IMR-90 (cell line): ENCODE data around the gene OR5B21. TPM values are rescaled to one million over a fixed set of nuclear protein-coding genes. Genes with fewer than 3 reads are reported as not detected.

Experiments
- ATAC-seq: fragments of 200-7000 bp; cut with Tn5 transposase; 2 replicates; pipeline ENCODE4 v1.9.1; 2020; ENCODE audit warnings: low read depth, mild to moderate bottlenecking, moderate library complexity
- BruUV-seq: library from RNA; stranded (reverse); fragments of 400-500 nt; replicated peaks from 2 replicates; lab custom pipeline; 2021; lab: Mats Ljungman, UMichigan
- CTCF ChIA-PET: fragments of 300-600 bp; formaldehyde crosslinking; extraction: SDS; loops from one replicate; lab custom pipeline; 2021; ENCODE audit warnings: antibody characterized with exemption; lab: Yijun Ruan, JAX
- POLR2A ChIA-PET: fragments of 300-600 bp; sonication (Branson Sonifier 250); formaldehyde crosslinking; loops from one replicate; lab custom pipeline; 2022; ENCODE audit warnings: antibody characterized with exemption; ENCODE audit not compliant: unreplicated experiment; lab: Charles Lee
- DNase-seq: peaks from one replicate; pipeline ENCODE4 v3.0.0; 2013
- H2AFZ ChIP-seq: replicated peaks from 2 replicates; pipeline ENCODE3; 2013; ENCODE audit warnings: low read length, mild to moderate bottlenecking; ENCODE audit not compliant: poor library complexity
- H2AK5ac ChIP-seq: 2 replicates; pipeline ENCODE4 v1.6.1; 2013; ENCODE audit warnings: low read depth, low read length, inconsistent platforms
- H2AK9ac ChIP-seq: replicated peaks from 2 replicates; pipeline ENCODE3; 2013; ENCODE audit warnings: mild to moderate bottlenecking, low read depth, low read length, moderate library complexity; ENCODE audit not compliant: poor library complexity
- H2BK120ac ChIP-seq: 2 replicates; pipeline ENCODE4 v1.6.1; 2013; ENCODE audit warnings: low read depth, low read length, inconsistent platforms
- H2BK15ac ChIP-seq: 3 replicates; pipeline ENCODE4 v1.6.1; 2013; ENCODE audit warnings: low read depth, low read length, inconsistent platforms
- H2BK20ac ChIP-seq: 2 replicates; pipeline ENCODE4 v1.6.1; 2013; ENCODE audit warnings: low read depth, mild to moderate bottlenecking, inconsistent platforms, low read length, moderate library complexity
- H2BK5ac ChIP-seq: 2 replicates; pipeline ENCODE4 v1.6.1; 2013; ENCODE audit warnings: mild to moderate bottlenecking, low read depth, low read length, inconsistent platforms; ENCODE audit not compliant: poor library complexity, severe bottlenecking
- H3K14ac ChIP-seq: replicated peaks from 2 replicates; pipeline ENCODE4 v1.6.1; 2013; ENCODE audit warnings: low read depth, low read length, inconsistent platforms
- H3K18ac ChIP-seq: 2 replicates; pipeline ENCODE4 v1.6.1; 2013; ENCODE audit warnings: low read depth, low read length, control low read depth
- H3K23ac ChIP-seq: 2 replicates; pipeline ENCODE4 v1.6.1; 2013; ENCODE audit warnings: low read depth, low read length, inconsistent platforms
- H3K27ac ChIP-seq: 2 replicates; pipeline ENCODE4 v1.5.1; 2013; ENCODE audit warnings: mild to moderate bottlenecking, control low read depth, low read length; ENCODE audit not compliant: insufficient read depth
- H3K27me3 ChIP-seq: 2 replicates; pipeline ENCODE4 v1.6.1; 2013; ENCODE audit warnings: low read length; ENCODE audit not compliant: control insufficient read depth, insufficient read depth
- H3K36me3 ChIP-seq: 2 replicates; pipeline ENCODE4 v1.6.1; 2013; ENCODE audit warnings: low read length, mixed read lengths; ENCODE audit not compliant: control insufficient read depth, insufficient read depth
- H3K4ac ChIP-seq: 2 replicates; pipeline ENCODE4 v1.6.1; 2013; ENCODE audit warnings: low read depth, low read length, inconsistent platforms
- H3K4me1 ChIP-seq: 2 replicates; pipeline ENCODE4 v1.6.1; 2013; ENCODE audit warnings: low read length, mixed read lengths; ENCODE audit not compliant: control insufficient read depth, insufficient read depth
- H3K4me2 ChIP-seq: 2 replicates; pipeline ENCODE4 v1.6.1; 2013; ENCODE audit warnings: low read depth, mild to moderate bottlenecking, control low read depth, low read length, moderate library complexity
- H3K4me3 ChIP-seq: 2 replicates; pipeline ENCODE4 v1.5.1; 2013; ENCODE audit warnings: low read depth, mild to moderate bottlenecking, control low read depth, low read length, moderate library complexity; ENCODE audit not compliant: insufficient read depth
- H3K56ac ChIP-seq: 2 replicates; pipeline ENCODE4 v1.6.1; 2013; ENCODE audit warnings: low read length, inconsistent platforms; ENCODE audit not compliant: insufficient read depth; ENCODE audit errors: extremely low read depth
- H3K79me1 ChIP-seq, 2 experiments: 2 replicates each; pipeline ENCODE4 v1.6.1; 2013; ENCODE audit warnings: low read length in 2 of 2, inconsistent platforms in 1 of 2, low read depth in 1 of 2
- H3K9ac ChIP-seq: 2 replicates; pipeline ENCODE4 v1.6.1; 2013; ENCODE audit warnings: low read depth, low read length, control low read depth
- H3K9me1 ChIP-seq: 2 replicates; pipeline ENCODE4 v1.6.1; 2013; ENCODE audit warnings: low read length, inconsistent platforms; ENCODE audit not compliant: insufficient read depth
- H3K9me3 ChIP-seq: 2 replicates; pipeline ENCODE4 v1.6.1; 2013; ENCODE audit warnings: low read length; ENCODE audit not compliant: control insufficient read depth, insufficient read depth
- H4K20me1 ChIP-seq: 2 replicates; pipeline ENCODE4 v1.6.1; 2013; ENCODE audit warnings: low read length, inconsistent platforms; ENCODE audit not compliant: insufficient read depth
- H4K5ac ChIP-seq: 2 replicates; pipeline ENCODE4 v1.6.1; 2013; ENCODE audit warnings: mild to moderate bottlenecking, low read depth, low read length, control low read depth
- H4K8ac ChIP-seq, 2 experiments: 2 replicates each; pipeline ENCODE4 v1.6.1; 2013; ENCODE audit warnings: low read depth in 2 of 2, low read length in 2 of 2, control low read depth in 1 of 2, inconsistent platforms in 1 of 2
- H4K91ac ChIP-seq: 2 replicates; pipeline ENCODE4 v1.6.1; 2013; ENCODE audit warnings: low read depth, low read length, inconsistent platforms; ENCODE audit not compliant: insufficient read depth
- BHLHE40 ChIP-seq: fragments of 150-350 bp; IDR thresholded peaks from 2 replicates; pipeline ENCODE4 v1.6.1; 2016; ENCODE audit warnings: mild to moderate bottlenecking, low read depth, low read length
- CEBPB ChIP-seq: IDR thresholded peaks from 2 replicates; pipeline ENCODE4 v1.6.1; 2012; ENCODE audit warnings: low read depth, low read length, improper control_type of control experiment
- CHD1 ChIP-seq: IDR thresholded peaks from 2 replicates; pipeline ENCODE4 v1.6.1; 2012; ENCODE audit warnings: low read depth, low read length, improper control_type of control experiment
- CTCF ChIP-seq: conservative IDR thresholded peaks from 2 replicates; pipeline ENCODE4 v1.5.1; 2012; ENCODE audit warnings: mild to moderate bottlenecking, low read depth, low read length, improper control_type of control experiment
- ELK1 ChIP-seq: fragments of 150-350 bp; IDR thresholded peaks from 2 replicates; pipeline ENCODE4 v1.6.1; 2016; ENCODE audit warnings: low read depth, mild to moderate bottlenecking, low read length, moderate library complexity, borderline replicate concordance
- FOS ChIP-seq: fragments of 150-350 bp; IDR thresholded peaks from 2 replicates; pipeline ENCODE4 v1.6.1; 2016; ENCODE audit warnings: low read depth, low read length
- MAFK ChIP-seq: IDR thresholded peaks from 2 replicates; pipeline ENCODE4 v1.6.1; 2012; ENCODE audit warnings: low read depth, low read length, improper control_type of control experiment
- MAZ ChIP-seq: IDR thresholded peaks from 2 replicates; pipeline ENCODE4 v1.6.1; 2012; ENCODE audit warnings: low read depth, mild to moderate bottlenecking, low read length, improper control_type of control experiment, moderate library complexity, borderline replicate concordance
- MXI1 ChIP-seq: IDR thresholded peaks from 2 replicates; pipeline ENCODE4 v1.6.1; 2012; ENCODE audit warnings: low read depth, mild to moderate bottlenecking, low read length, moderate library complexity, borderline replicate concordance
- NFE2L2 ChIP-seq: fragments of 150-350 bp; IDR thresholded peaks from 2 replicates; pipeline ENCODE4 v1.6.1; 2016; ENCODE audit warnings: low read depth, mild to moderate bottlenecking, low read length
- POLR2A ChIP-seq: IDR thresholded peaks from 2 replicates; pipeline ENCODE4 v1.6.1; 2012; ENCODE audit warnings: mild to moderate bottlenecking, low read depth, low read length
- RAD21 ChIP-seq: IDR thresholded peaks from 2 replicates; pipeline ENCODE4 v1.6.1; 2012; ENCODE audit warnings: low read length, improper control_type of control experiment
- RCOR1 ChIP-seq: IDR thresholded peaks from 2 replicates; pipeline ENCODE4 v1.6.1; 2012; ENCODE audit warnings: mild to moderate bottlenecking, low read length, improper control_type of control experiment; ENCODE audit not compliant: insufficient replicate concordance
- RFX5 ChIP-seq: IDR thresholded peaks from 2 replicates; pipeline ENCODE4 v1.8.0; 2012; ENCODE audit warnings: low read depth, mild to moderate bottlenecking, low read length, moderate library complexity
- SMC3 ChIP-seq: fragments of 150-350 bp; IDR thresholded peaks from 2 replicates; pipeline ENCODE4 v1.6.1; 2016; ENCODE audit warnings: low read depth, mild to moderate bottlenecking, antibody characterized with exemption, low read length, moderate library complexity
- WGBS, 2 experiments: methylation state at CpG; one replicate each; pipeline versions ENCODE4 v1.1.5 to v1.1.7; 2013; ENCODE audit warnings: missing lambda C conversion rate in 2 of 2; ENCODE audit not compliant: insufficient read length in 1 of 2; ENCODE audit errors: extremely low coverage in 2 of 2; 5-methylcytosine and 5-hydroxymethylcytosine counted together
- dilution Hi-C: fragments of 300-500 bp; cut with HindIII; formaldehyde crosslinking; loops from one replicate; pipeline ENCODE4 v1.14.3; 2018; ENCODE audit warnings: low sequenced_read_pairs; ENCODE audit not compliant: unreplicated experiment
- in situ Hi-C: fragments of 300-500 bp; cut with MboI; formaldehyde crosslinking; loops from 3 replicates; pipeline ENCODE4 v1.14.3; 2019; ENCODE audit warnings: low sequenced_read_pairs, inconsistent platforms, mixed read lengths
- intact Hi-C: fragments of 100-400 bp; cut with micrococcal nuclease; formaldehyde crosslinking; loops from 2 replicates; pipeline ENCODE4 v1.10.0; 2022
- polyA plus RNA-seq, 3 experiments: library from polyadenylated mRNA; depleted of rRNA; stranded (reverse); fragments of >200 nt; gene quantifications; 2 replicates each; pipeline ENCODE4 v1.2.3, GENCODE V29; 2012; ENCODE audit warnings: low replicate concordance in 1 of 3
- total RNA-seq: library from RNA; depleted of rRNA; stranded (reverse); fragments of >200 nt; gene quantifications from 2 replicates; pipeline ENCODE4 v1.2.3, GENCODE V29; 2012
- TF ChIP-seq, protein P1 (sequence below): fragments of 150-350 bp; IDR thresholded peaks from 2 replicates; pipeline ENCODE4 v1.6.1; 2017; ENCODE audit warnings: mild to moderate bottlenecking, antibody characterized with exemption, low read length, low read depth

Gene OR5B21
- total and polyA plus RNA-seq, 2 of the 4 experiments (the other 2 are of a cell fraction), result not detected

- Histone ChIP-seq H2AFZ (no peak overlapping the region), H4K20me1 (no peaks in the 10 kb centered on the region), H3K4me3 (no peak overlapping the region), H2AK9ac (no peak overlapping the region), H4K91ac (peak overlapping the region; percentile 26; the same call in 1 of the 2 replicates), H2BK20ac (no peak overlapping the region), H4K5ac (peak overlapping the region; percentile 52; the same call in 1 of the 2 replicates), H3K4me2 (no peak overlapping the region), H2BK15ac (no peak overlapping the region), H3K27ac (no peak overlapping the region), H3K9me1 (no peaks in the 10 kb centered on the region), H3K4ac (peak overlapping the region; percentile 59; the same call in 1 of the 2 replicates), H3K9me3 (peaks cover 9% of the 10 kb centered on the region; the same call in 1 of the 2 replicates), H2BK120ac (peak overlapping the region; percentile 56), H3K79me1 (no peaks in the 10 kb centered on the region), H3K4me1 (peaks cover 2% of the 10 kb centered on the region; the same call in 1 of the 2 replicates), H3K36me3 (no peaks in the 10 kb centered on the region), H2AK5ac (no peak overlapping the region), H2BK5ac (peak overlapping the region; percentile 64), H3K9ac (no peak overlapping the region), H3K56ac (no peak overlapping the region), H3K27me3 (no peaks in the 10 kb centered on the region), H3K23ac (no peak overlapping the region), H4K8ac (peak overlapping the region in 1 of 2 experiments; percentile 25; a peak in 1 of 4 replicates), H3K18ac (no peak overlapping the region; the same call in 1 of the 2 replicates), H3K14ac (no peak overlapping the region)
- ChIA-PET POLR2A (no interaction called here), CTCF (interaction anchor here (0.7 kb wide), 1 partner anchor 11 kb away, joined by 3 read pairs; no protein-coding TSS in a partner anchor)
- dilution Hi-C loops, result no loop called here
- ATAC-seq, result peak; percentile 62
- no CpG with 5 or more reads among the region's 1 CpG for WGBS, 2 experiments
- intact Hi-C loops, result no loop called here
- no TSS peak for BruUV-seq
- TF ChIP-seq POLR2A, result no peak
- TF ChIP-seq CHD1, result no peak
- no peak for TF ChIP-seq BHLHE40
- TF ChIP-seq CTCF, result no peak
- no peak for TF ChIP-seq MAFK
- TF ChIP-seq RAD21, result no peak
- TF ChIP-seq, protein P1, sequence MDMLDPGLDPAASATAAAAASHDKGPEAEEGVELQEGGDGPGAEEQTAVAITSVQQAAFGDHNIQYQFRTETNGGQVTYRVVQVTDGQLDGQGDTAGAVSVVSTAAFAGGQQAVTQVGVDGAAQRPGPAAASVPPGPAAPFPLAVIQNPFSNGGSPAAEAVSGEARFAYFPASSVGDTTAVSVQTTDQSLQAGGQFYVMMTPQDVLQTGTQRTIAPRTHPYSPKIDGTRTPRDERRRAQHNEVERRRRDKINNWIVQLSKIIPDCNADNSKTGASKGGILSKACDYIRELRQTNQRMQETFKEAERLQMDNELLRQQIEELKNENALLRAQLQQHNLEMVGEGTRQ, result no peak
- no peak for TF ChIP-seq RCOR1
- no peak for TF ChIP-seq NFE2L2
- no peak for TF ChIP-seq FOS
- TF ChIP-seq MAZ, result no peak
- TF ChIP-seq SMC3, result no peak
- no peak for TF ChIP-seq MXI1
- TF ChIP-seq ELK1, result no peak
- TF ChIP-seq CEBPB, result no peak
- TF ChIP-seq RFX5, result no peak
- DNase-seq, result peak; percentile 20
- in situ Hi-C loops, result no loop called here
Measured at GRCh38 chr11:58466293-58466692, 41.6 kb downstream of the OR5B21 start.
